ENCODE results near the gene PLXDC2.

DNA sequence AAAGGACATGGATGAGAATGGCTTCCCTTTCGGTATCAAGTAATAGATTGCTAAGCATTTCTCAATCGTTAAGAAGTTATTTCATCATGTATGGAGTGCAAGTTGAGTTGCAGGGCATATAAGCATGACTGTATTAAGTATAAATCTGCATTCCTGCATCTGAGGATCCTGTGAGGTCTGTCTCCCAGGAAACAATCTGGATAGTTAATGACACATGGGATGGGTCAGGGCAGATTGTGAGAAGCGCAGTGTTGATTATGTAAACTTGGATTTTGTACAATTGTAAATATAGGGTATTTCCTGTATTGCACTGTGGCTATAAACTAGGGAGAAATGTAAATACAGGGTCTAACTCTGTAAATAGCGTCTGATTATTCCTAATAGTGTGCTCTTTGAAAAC lies 102.6 kb downstream of the PLXDC2 start:
- TF ChIP-seq, protein P1, sequence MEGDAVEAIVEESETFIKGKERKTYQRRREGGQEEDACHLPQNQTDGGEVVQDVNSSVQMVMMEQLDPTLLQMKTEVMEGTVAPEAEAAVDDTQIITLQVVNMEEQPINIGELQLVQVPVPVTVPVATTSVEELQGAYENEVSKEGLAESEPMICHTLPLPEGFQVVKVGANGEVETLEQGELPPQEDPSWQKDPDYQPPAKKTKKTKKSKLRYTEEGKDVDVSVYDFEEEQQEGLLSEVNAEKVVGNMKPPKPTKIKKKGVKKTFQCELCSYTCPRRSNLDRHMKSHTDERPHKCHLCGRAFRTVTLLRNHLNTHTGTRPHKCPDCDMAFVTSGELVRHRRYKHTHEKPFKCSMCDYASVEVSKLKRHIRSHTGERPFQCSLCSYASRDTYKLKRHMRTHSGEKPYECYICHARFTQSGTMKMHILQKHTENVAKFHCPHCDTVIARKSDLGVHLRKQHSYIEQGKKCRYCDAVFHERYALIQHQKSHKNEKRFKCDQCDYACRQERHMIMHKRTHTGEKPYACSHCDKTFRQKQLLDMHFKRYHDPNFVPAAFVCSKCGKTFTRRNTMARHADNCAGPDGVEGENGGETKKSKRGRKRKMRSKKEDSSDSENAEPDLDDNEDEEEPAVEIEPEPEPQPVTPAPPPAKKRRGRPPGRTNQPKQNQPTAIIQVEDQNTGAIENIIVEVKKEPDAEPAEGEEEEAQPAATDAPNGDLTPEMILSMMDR (IDR thresholded peaks at IDR 0.05): no peak
- no peak for TF ChIP-seq POLR2A (IDR thresholded peaks at IDR 0.05)

All from Peyer's patch (tissue), 4 donors.